ENCODE data around the gene SND1.

Gene SND1

DNA sequence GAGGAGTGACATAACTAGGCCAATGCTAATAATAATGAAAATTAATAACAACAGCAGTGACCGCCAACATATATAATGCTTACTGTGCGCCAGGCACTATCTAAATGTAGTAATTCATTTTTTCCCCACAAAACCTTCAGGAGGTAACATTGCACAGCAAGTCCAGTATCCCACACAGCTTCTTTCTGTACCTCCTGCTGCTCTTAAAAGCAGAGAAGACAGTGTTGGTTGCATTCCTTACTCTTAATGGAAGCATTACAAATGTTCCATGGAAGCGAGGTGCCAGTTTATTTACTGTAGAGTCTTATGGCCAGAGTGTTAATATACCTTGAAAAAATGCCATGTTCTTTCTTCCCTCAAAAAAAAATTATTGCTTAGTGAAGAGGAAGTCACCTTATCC lies 211.1 kb downstream of the SND1 start:
- DNase-seq (ENCODE audit: low read depth in 2 of 2), result no peak

DNA sequence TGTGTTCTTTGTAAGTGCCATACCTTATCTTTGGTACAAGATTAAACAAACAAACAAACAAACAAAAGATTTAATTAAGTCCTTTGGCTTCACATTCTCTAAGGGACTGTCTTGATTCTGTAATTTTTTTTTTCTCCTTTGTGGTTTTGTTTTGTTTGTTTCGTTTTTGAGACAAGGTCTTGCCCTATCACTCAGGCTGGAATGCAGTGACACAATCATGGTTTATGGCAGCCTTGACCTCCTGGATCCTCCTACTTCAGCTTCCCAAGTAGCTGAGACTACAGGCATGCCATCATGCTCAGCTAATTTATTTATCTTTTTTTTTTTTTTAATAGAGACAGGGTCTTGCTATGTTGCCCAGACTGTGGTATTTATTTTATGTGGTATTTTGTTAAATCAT lies 213.5 kb downstream of the SND1 start:
- no peak for DNase-seq (ENCODE audit: low read depth in 2 of 2)

DNA sequence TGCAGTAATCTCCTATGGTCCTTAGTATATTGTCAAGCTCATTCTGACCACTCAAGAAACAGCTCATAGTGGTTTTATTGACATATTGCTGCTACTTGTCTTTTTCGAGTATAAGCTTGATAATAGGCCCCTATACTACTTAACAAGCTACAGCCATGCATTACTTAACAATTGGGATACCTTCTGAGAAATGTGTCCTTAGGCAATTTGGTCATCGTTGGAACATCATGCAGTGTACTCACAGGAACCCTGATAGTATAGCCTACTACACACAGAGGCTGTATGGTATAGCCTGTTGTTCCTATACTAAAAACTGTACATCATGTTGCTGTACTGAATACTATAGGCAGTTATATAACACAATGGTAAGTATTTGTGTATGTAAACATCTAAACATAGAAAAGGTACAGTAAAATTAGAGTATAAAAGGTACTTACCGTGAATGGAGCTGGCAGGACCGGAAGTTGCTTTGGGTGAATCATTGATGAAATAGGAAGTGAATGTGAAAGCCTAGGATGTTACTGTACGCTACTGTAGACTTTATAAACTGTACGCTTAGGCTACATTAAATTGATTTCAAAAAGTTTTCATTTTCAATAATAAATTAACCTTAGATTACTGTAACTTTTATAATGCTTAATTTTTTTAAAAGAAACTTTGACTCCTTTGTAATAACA lies 218.4 kb downstream of the SND1 start:
- DNase-seq (ENCODE audit: low read depth in 2 of 2), result no peak

DNA sequence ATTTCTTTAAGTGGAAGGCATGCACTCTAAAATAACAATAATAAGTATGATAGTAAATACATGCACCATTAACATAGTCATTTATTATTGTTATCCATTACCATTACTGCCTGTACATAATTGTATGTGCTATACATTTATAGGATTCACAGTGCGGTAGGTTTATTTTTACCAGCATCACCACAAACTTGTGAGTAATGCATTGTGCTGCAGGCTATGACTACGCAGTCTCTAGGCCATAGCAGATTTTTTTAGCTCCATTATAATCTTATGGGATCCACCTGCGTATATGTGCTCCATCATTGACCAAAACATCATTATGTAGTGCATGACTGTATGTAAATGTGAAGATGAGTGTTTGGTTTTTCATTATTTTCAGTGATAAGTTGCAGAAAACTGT lies 219.2 kb downstream of the SND1 start:
- no peak for DNase-seq (ENCODE audit: low read depth in 2 of 2)

DNA sequence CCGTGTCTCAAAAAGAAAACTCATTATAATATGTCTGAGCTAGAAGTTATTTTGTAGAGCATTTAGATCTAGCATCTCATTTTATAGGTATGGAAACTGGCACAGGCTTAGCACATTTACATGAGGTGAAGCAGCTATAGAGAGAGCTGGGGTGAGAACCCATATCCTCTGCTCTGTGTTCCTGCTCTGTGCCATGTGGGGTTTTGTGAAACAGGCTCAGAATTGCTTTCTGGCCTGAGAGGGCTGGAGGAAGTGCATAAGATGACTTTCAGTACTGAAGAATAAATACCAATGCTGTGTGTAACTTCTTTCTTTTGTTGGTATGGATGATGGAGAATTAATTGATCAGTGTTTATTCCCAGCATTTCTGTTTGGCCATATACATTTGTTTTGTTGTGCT lies 220.1 kb downstream of the SND1 start:
- DNase-seq (ENCODE audit: low read depth in 2 of 2), result no peak

DNA sequence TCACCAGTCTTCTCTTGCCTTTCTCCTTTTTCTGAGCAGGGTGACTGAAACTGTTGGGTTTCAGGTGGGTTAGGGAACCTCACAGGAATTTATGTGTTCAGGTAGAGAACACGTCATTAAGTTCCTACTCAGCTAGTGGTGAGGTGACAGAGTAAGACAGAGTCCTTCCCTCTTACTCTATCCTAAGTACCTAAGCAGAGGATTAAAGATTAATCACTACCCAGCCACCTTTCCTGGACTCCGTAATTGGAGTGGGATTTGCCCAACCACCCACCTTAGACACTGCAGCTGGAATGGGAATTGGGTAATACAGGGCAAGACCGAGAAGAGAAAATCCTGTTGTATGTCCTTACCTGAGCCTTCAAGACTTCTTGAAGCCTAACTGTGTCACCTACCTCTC lies 221.2 kb downstream of the SND1 start:
- DNase-seq (ENCODE audit: low read depth in 2 of 2), result no peak

DNA sequence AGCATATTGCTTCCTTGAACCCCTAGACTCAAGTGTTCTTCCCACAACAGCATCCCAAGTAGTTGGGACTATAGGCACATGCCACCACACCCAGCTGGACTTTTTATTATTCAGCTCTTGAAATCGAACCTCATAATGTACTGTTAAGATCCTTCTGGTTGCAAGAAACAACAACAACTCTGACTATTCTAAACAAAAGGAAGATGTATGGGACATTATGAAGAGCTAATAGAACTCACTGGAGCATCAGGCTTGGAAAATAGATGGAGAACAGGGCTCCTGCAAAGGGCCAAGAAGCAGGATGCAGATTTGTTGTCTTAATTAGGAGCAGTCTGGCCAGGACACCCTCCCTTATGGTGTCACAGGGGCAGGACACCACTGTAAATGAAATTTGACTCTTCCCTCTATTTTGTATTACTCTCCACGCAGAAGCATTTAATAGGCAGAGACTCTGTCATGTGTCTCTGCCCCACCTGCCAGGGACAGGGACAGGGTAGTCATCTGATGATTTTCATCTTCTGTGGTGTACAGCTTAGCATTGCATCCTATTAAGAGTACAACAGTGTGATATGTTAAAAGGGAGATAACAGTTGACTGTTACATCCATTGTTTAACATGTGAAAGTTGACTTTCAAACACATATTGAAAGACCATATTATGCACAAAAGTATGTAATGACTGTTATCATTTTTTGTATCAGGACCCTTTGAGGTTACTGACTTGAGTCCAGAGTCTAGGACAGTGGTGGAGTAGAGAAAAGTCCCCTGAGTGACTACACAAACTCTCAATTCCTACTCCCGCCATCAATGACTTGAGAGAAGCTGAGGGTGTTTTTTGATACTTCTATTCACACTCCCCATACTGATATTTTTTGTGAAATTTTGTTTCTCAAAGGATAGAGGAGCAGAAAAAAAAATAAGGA lies 222.0 kb downstream of the SND1 start:
- DNase-seq (ENCODE audit: low read depth in 2 of 2), result no peak

DNA sequence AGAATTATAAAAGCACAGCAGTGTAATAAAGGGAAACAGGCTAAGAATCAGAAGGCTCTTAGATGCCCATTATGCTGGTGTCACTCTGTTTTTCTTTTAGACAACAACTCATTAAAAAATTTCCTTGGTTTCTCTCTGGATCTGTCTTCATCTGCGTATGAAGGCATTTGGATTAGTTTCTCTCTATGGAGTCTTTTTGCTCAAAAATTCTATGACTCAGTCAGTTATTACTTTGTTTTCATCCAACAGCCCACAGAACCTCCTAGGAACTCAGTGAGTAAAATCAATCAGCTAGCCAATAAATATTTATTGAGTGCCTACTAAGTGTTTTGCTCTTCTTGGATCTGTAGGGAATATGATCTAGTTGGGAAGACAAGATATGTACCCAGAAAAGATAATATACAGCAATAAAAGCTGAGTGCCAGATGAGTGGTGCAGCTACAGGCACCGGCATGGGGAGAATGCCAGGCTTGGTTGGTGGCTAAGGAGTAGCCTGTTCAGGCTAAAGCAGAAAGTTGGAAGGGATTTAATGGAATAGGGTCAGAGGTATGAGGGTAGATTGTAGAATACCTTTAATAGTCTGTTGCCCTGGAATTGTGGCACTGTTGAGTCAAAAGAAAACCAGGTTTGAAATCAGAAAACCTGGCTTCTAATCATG lies 223.1 kb downstream of the SND1 start:
- no peak for DNase-seq (ENCODE audit: low read depth in 2 of 2)

DNA sequence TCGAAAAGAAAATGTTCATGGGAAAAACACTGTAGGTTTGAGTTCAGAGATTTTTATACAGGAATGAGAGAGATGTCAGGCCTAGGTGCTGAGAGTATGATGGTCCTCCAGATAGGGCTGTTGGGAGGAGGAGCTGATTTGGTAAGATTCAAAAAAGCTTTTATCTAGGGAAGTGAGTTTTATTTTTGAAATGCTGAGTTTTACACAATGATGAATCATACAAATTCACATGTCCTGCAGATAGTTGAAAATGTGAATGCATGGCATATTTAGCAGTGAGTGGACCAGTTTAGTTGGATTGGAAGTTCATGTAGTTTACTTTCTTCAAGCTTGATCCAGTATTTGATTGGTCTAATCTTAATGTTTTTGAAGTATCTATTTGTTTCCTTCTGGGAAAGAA lies 224.4 kb downstream of the SND1 start:
- no peak for DNase-seq (ENCODE audit: low read depth in 2 of 2)

DNA sequence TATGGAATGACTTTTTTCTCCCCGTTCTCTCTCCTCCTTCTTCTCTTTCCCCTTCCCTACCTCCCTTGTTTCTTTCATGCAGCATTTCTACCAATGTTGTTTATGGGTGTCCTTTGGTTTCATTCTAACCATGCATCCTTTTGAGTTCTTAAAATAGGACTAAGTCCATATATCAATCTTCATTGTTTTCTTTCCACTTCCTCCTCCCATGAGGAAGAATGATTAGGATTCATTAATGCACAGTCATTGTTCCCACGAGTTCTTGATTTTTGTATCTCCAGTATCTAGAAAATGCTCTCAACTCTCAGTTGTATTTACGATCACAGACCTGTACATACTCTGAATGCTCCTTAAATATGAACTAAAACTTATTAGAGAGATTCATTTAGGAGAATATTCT lies 226.0 kb downstream of the SND1 start:
- no peak for DNase-seq (ENCODE audit: low read depth in 2 of 2)

DNA sequence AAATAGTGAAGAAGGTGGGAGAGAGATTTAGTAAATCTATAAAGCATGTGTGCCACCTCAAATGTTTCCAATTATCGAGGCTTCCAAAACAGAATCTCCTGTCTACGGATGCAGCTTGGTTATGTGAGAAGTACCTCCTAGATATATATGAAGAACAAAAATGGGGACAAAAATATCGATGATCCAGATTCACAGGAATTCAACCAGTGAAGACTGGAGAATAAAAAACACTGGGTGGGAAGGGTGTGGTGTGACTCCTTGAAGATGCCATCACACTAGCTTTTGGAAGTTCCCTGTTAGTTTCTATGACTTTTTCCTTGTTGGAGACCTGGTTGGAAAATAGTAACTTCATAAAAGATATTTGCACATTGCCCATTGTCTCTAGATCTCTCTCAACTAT lies 226.8 kb downstream of the SND1 start:
- DNase-seq (ENCODE audit: low read depth in 2 of 2), result no peak

DNA sequence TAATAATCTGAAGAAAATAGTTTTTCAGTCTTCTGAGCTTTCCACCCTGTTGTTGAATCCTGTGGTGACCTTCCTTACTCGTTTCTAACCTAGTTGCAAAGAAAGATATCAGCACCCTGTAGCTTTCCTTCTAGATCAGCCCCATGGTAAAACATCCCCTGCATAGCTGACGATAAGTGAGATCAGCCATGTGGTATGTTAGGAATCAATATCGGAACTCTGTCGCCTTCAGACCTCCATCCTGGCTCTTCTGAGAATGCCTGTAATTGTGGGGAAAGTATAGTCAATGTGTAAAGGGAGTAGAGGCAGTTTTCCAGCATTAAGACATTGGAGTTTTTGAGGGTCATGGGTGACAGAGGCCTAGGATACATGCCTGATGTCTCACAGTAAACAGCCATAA lies 227.4 kb downstream of the SND1 start:
- no peak for DNase-seq (ENCODE audit: low read depth in 2 of 2)

DNA sequence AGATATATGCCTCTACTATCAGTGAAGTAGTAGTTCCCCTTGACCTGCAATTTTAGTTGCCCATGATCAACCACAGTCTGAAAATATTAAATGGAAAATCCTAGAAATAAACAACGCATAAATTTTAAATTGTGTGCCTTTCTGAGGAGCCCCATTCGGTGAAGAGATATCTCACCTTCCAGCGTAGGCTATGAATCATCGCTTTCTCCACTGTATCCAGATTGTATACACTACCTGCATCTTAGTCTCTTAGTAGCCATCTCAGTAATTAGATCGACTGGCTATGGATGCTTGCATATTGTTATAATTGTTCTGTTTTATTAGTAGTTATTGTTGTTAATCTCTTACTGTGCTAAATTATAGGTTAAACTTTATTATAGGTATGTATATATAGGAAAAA lies 227.9 kb downstream of the SND1 start:
- no peak for DNase-seq (ENCODE audit: low read depth in 2 of 2)

DNA sequence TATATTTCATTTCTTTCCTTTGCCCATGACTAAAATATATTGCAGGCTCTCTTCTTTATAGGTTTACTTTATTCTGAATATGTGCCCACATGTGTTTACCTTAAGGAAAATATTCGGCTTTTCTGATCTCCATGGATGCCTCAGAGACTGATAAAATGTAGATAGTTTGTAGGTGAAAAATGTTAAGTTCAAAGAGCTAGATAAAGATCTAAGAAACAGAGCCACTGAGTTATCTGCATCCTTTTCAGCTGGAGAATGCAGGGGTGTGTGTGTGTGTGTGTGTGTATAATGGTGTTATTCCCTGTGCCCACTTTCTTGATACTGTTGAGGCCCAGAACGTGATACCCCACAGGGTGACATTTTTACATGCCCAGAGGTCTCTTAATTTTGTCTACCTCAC lies 228.5 kb downstream of the SND1 start:
- no peak for DNase-seq (ENCODE audit: low read depth in 2 of 2)

DNA sequence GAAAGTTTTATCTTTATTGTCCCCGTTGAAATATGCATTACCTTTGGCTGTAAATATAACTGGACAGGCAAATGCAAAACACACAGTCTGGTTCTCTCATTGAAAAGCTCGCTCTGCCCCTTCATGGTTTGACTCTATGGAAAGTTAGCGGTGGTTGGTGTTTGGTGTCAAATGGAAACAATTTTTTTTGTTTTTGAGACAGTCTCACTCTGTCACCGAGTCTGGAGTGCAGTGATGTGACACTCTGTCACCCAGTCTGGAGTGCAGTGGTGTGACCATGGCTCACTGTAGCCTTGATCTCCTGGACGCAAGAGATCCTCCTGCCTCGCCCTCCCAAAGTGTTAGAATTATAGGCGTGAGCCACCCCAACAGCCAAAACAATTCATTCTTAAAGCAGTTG lies 229.6 kb downstream of the SND1 start:
- DNase-seq (ENCODE audit: low read depth in 2 of 2), result no peak

DNA sequence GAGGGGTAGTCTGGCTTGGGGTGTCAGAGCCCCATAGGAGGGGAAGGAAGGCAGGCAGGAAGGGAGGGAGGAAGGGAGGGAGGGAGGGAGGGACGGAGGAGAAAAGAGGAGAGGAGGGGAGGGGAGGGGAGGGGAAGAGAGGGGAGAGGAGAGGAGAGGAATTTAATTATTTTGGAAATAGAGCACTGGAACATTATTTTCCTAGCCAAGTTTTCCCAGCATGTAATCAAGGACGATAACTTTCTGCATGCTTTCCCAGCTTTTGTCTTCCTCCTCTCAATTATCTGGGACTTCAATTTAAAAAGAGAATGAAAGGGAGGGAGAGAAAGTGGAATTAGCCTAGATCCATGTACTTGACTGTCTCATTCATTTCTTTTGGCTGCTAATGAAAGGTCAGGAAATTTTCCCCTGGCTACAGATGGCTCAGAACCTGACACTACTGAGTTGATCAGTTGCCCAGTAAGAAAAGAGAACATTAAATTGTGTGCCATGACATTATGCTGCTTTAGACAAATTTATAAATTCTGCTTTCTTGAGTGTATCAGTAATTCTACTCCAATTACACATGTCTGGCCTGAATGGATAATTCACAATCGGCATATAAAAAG lies 230.4 kb downstream of the SND1 start:
- no peak for DNase-seq (ENCODE audit: low read depth in 2 of 2)

DNA sequence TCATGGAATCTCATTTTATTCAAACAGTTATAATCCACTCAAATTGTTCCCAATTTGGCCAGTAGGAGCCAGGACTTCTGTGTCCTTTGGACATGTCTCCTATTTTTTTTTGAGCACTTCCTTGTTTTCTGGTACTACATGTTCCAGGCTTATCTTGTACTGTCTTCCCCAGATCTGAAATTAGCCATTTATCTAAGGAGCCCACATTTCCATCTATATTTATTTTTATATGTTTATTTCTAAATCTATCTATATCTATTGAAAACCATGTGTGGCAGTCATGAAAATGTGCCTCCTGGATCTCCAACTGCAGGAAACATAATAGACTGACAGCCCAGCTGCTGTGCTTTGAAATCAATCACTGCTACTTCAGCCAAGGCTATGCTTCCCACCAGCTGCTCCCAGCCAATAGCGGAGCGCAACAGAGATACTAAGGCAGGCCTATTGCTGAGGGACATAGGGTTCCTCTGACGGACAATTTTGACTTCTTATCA lies 232.1 kb downstream of the SND1 start:
- DNase-seq (ENCODE audit: low read depth in 2 of 2), result no peak

DNA sequence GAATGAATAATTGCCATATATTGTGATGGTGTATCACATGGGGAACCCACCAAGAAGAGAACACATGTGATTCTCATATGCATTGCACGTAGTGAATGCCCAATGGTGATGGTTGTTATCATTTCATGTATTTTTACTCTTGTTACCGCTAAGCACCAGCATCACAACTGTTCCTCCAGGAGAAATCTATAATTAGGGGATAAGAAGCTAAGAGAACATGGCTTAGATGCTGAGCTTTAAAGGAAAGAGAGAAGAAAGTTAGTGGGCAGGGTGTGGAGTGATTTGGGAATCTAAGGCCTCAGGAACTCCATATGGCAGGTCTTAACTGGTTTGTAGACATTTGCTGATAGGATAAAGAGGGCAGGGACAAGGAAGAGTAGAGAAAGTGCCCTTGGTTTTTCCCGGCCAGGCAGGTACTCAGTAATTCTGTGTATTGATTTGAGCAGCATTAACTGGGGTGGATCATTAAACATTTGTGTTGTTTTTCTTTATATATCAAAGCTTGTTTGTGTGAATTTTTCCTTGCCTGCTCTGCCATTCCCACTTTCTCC lies 233.3 kb downstream of the SND1 start:
- DNase-seq (ENCODE audit: low read depth in 2 of 2), result no peak

DNA sequence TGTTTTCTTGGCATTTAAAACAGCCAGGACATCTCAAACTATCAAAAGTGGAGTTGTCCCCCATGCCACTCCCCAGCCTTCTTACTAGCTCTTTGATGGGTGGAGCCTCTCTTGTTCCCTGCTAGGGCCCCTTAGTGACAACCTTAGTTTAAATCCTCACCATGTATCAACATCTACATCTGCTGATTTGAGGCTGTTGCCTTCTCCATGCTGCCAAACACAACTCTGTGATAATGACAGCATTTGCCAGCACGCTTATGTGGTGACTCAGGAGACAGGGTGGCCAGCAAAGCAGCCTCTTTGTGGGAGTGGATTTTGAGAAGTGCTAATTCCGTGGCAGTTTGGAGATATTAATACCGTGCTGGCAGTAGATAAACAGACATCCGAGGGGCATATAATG lies 233.8 kb downstream of the SND1 start:
- DNase-seq (ENCODE audit: low read depth in 2 of 2), result no peak

DNA sequence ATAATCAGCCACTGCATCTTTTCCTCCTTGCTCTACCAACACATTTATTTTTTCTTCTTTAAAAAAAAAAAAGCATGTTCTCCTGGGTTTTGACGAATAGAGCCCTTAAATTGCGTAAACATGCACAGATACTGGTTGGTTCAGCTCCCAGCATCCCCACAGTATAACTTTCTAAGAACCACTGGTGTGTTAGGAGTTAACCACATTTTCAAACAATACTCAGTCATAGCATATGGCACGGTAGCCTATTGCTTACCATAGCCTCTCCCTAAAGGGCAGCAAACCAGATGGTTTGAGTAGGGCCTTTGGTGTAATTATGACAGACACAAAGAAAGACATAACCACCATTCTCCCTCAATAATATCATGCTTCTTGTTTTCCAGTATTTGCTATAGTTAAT lies 234.3 kb downstream of the SND1 start:
- DNase-seq (ENCODE audit: low read depth in 2 of 2), result no peak

DNA sequence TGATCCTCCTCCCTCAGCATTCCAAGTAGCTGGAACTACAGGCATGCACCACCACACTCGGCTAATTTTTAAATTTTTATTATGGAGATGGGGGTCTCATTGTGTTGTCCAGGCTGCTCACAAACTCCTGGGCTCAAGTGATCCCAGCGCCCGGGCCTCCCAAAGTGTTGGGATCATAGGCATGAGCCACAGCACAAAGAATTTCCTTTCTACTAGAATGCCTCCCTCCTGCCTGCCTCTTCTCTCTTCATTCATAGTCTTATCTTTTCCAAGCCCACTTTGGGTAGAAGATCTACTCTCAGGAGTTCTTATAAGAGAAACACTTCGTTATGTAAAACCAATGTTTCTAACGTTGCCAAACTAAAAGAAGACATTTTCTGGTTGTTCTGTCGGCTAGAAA lies 235.1 kb downstream of the SND1 start:
- DNase-seq (ENCODE audit: low read depth in 2 of 2), result no peak

DNA sequence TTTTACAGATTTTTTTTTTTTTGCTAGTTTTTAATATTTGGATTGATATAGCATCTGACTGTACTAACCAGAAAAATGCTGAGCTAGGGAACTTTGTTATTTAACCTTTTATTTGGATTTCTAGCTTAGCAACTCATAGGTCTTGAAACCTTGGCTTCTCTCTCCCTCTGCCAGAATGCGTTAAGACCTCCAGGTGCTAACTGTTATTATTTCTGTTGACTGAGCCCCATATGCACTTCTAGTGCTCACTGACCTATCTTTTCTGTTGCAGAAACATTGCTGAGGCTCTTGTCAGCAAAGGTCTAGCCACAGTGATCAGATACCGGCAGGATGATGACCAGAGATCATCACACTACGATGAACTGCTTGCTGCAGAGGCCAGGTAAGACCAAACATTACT lies 235.6 kb downstream of the SND1 start:
- no peak for DNase-seq (ENCODE audit: low read depth in 2 of 2)

Data from stimulated activated CD4-positive, alpha-beta T cell treated with anti-CD3 and anti-CD28 coated beads, Interleukin-4, amount 100 ng/mL, for 48 hours (primary cell).